ENCODE measurements around the gene ATF7.
"Not testable (repeated sequence)": the region's sequence is repeated elsewhere in the genome, so short reads cannot be mapped to it uniquely, and the experiment has no call there.

Gene ATF7

DNA sequence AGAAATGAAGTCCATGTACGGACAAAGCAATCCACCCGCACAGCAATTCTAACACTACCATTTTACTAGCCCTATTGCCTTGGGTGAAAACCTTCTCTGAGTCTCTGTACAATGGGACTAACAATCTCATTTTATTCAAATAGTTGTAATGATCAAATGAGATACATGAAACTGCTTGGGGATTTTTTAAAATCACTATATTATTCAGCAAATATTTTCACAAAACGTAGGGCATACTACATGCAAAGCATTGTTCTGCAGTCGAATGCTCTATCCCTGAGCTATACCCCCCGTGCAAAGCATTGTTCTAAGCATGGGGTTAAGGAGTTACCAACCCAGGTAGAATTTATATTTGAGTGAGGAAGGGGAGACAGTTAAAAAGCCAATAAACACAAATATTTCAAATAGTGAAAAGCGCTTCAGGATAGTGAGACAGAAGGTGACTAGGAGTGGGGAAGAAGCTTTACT lies 554 bp upstream of the ATF7 start:
- DNase-seq (ENCODE audit: low read depth): no peak

DNA sequence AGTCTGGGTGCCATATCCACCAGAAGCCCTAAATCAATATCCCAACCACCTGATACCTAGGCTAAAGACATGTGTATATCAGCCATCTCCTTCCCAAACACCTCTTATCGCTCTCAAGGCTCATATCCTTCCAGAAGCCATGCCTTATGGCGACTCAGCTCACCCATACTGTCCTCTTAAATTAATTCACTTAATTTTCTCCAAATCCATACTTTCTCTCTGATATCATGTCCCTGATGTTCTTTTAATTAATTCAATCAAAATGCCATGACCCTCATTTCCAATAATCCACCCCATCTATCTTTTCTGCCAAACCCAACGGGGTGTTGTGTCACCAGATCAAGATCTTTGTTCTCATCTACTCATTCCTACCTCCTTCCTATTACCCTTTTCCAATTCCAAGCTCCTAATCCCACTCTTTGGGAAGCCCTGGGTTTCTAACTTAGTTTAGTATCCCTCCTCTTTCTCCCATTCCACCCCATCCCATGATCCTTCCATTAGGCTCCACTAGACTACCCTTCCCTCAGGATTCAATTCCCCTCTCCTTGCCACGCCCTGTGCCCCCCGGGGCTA lies 723 bp downstream of the ATF7 start:
- no peak for DNase-seq (ENCODE audit: low read depth)

DNA sequence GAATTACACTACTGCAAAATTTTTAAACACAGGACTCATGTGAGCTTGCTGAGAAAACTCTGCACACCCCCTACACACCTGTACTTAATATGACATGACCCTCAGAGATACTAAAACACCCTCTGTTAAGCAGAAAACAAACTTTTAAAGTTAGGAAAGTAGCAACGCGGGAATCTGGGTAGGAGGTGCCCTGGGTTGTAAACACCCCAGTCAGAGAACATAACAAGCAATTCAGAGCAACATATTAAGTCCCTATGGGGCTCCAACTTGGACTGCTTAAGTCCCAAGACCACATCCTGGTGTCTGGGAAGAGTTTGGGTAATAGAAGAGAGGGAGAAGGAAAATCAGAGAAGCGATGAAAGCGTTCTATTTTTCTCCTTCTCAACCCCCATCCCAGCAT lies 1.2 kb downstream of the ATF7 start:
- no peak for DNase-seq (ENCODE audit: low read depth)

- no peak for DNase-seq (ENCODE audit: low read depth)
Observed at GRCh38 chr12:53624458-53624857, 1.7 kb downstream of the ATF7 start.

DNA sequence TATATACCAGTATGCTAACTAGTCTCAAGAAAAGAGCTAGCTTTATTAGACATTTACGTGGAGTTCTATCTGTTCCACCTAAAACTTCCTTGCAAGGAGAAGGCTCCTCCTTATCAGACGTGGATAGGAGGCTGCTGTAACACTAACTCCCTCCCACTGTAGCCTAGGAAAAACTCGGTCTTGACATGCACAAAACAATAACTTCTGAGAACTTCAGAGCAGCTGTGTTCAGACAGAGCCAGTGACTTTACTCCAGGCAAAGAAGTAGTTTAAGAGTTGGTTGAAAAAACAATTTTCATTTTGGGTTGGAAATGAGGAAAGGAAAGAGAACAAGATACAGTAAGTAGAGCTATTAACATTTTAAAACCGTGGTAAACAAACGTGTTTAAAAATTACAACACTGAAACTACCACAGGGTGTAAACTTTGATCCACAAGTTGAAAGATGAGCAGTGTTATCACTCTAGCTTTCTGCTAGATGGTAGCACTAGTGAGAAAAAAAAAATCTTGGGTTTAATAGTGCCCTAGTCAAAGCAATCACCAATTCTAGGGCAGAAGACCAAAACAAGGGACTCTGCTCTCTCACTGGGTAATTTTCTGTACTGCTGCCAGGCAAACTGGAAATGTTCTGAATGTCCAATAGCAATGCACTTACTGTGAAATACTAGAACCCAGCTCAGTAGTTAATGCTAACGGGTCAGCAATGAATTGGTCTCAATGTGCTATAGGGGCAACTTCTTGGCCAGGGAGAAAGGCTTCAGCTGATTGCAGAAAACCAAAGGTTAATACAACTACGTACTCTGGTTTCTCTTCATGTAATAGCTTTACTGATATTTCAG lies 2.4 kb downstream of the ATF7 start:
- DNase-seq (ENCODE audit: low read depth): no peak

DNA sequence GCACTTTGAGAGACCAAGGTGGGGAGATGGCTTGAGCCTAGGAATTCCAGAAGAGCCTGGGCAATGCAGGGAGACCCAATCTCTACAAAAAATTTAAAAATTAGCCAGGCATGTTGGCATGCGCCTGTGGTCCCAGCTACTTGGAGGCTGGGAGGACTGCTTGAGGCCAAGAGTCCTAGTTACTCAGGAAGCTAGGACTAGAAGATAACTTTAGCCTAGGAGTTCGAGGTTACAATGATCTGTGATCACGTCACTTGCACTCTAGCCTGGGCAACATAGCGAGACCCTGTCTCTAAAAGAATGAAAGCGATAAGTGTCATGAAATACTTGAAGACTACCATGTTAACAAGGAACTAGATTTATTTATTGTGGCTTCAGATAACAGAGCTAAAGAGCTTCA lies 3.5 kb downstream of the ATF7 start:
- no peak for DNase-seq (ENCODE audit: low read depth)

GRCh38 chr12:53618275-53618674 lies 7.9 kb downstream of the ATF7 start:
- no peak for DNase-seq (ENCODE audit: low read depth)

DNA sequence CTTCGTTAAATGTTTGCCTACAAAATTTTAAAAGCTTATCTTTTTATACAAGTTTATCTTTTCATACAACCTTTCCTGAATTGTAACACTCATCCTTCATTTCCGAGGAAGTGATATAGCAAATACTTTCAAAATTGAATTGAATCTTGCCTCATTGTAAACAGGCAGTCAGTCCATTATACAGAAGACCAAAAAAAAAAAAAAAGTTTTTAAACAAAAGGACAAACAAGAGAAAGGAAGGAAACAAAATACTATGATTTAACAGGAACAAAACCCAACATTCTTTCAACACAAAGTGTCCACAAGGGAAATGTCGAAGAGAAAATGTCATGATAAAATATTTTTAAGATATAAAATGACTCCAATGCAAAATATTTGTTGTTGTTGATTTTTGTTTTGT lies 8.5 kb downstream of the ATF7 start:
- DNase-seq (ENCODE audit: low read depth): no peak

- DNase-seq (ENCODE audit: low read depth): no peak
Observed at GRCh38 chr12:53616950-53617349, 9.2 kb downstream of the ATF7 start.

- no peak for DNase-seq (ENCODE audit: low read depth)
Observed at GRCh38 chr12:53613821-53614220, 12.4 kb downstream of the ATF7 start.

- DNase-seq (ENCODE audit: low read depth): no peak
Observed at GRCh38 chr12:53612978-53613377, 13.2 kb downstream of the ATF7 start.

- no peak for DNase-seq (ENCODE audit: low read depth)
Observed at GRCh38 chr12:53611304-53611703, 14.9 kb downstream of the ATF7 start.

GRCh38 chr12:53606688-53607087 lies 19.5 kb downstream of the ATF7 start:
- DNase-seq (ENCODE audit: low read depth): not testable (repeated sequence)

GRCh38 chr12:53604581-53604980 lies 21.6 kb downstream of the ATF7 start:
- no peak for DNase-seq (ENCODE audit: low read depth)

- DNase-seq (ENCODE audit: low read depth): no peak
Observed at GRCh38 chr12:53603804-53604203, 22.4 kb downstream of the ATF7 start.

DNA sequence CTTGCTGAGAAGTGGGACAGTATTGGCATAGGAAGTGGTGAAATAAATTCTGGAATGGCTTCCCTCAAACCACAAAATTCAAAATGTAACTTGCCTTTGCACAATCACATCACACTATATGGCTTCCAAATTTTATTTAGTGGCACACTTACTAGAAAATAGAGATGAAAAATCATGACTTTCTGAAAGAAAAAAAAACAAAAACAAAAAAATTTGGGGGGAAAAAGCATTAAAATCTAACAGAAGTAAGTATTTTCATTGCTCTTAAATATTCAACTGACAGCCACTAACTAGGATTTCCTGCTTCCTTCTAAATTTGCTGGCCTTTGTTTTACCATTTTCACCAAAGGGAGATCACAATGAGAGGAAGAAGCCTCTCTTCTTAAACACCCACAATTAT lies 23.0 kb downstream of the ATF7 start:
- no peak for DNase-seq (ENCODE audit: low read depth)

GRCh38 chr12:53602176-53602864 lies 23.9 kb downstream of the ATF7 start:
- no peak for DNase-seq (ENCODE audit: low read depth)

DNA sequence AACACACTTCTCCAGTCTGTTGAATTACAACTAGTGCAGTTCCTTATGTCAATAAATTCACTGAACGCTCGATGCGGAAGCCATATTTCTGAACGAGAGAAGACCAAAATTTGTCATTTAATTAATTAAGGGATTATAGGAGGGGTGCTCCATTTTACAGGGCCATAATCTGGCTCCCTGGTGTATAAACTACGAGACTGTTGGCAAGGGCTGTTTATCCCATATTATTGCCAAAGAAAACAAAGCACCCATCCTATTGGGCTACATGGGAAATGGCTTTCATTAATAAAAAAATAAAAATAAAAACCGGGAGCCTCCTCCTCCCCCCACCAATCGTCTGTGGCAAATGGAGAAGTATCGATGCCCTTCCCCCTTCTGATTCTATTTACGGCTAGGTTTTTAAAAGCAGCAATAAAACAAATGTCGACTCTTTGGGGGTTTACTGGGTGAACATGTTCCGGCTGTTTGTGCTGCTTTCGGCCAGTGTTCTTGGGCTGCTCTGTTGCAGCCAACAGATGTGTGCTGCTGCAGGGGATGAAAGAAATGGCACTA lies 24.8 kb downstream of the ATF7 start:
- DNase-seq (ENCODE audit: low read depth): no peak

DNA sequence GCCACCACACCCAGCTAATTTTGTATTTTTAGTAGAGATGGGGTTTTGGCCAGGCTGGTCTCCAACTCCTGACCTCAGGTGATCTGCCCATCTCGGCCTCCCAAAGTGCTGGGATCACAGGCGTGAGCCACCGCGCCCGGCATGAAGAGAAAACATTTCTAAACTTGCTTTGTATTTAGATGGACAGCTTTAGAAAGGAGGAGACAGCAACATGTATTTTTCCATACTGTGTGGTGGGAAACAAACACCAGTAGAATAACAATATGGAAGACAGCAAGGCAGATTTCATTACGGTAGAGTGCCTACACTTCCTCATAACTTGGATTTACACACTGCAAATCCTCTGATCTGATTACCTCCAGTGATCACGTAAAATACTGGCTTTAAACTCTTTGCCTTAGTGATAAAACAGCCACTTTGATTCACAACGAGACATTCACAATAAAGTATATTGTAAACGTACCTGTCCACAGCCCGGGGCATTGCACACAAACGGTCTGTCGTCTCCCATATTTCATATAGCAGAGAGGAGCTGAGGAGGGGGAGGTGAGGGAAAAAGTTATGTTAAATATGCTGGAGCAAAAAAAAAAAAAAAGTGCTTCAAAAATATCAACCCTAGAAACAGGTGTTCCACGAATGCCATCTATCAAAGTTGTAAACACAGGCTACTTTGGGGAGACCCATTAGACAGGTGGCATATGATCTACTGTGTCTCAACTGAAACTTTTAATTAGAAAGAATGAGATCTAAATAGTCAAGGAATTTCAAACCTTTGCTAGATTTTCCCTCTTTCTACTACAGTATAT lies 25.5 kb downstream of the ATF7 start:
- no peak for DNase-seq (ENCODE audit: low read depth)

GRCh38 chr12:53599579-53599978 lies 26.6 kb downstream of the ATF7 start:
- no peak for DNase-seq (ENCODE audit: low read depth)

GRCh38 chr12:53598971-53599370 lies 27.2 kb downstream of the ATF7 start:
- DNase-seq (ENCODE audit: low read depth): not testable (repeated sequence)

- no peak for DNase-seq (ENCODE audit: low read depth)
Observed at GRCh38 chr12:53596920-53597363, 29.2 kb downstream of the ATF7 start.
